Measurements from ENCODE around the gene ALPK1.

DNA sequence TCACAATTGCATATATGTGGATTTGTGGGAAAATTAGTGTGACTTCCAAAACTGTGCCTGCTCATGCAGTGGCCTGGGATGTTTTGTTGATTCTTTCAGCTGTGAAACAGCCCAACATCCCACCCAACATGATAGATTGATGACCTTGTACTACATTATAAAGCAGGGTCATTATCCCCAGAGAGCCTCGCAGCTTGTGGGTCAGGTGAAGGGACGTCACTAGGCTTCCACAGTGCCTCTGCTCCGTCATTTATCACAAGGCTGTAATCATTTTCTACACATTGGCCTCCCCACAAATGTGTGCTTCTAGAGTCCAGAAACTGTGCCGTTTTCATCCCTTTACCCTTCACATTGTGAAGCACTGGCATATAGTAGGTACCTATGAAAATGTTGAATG, 31.6 kb downstream of the ALPK1 start:
- TF ChIP-seq POLR2A (IDR thresholded peaks at IDR 0.05), result no peak
- no peak for TF ChIP-seq CTCF (IDR thresholded peaks at IDR 0.05)

All from suprapubic skin (tissue), 3 donors.